Raji (cell line): ENCODE data around the gene RBMS3.

ENCODE experiments used
- POLR2A ChIP-seq: IDR thresholded peaks from 2 replicates; pipeline ENCODE4 v1.6.1; 2011; ENCODE audit warnings: low read depth, low read length, control low read depth; ENCODE audit not compliant: insufficient read depth

The RBMS3 gene

GRCh38 chr3:29415482-29416223, 134.8 kb downstream of the RBMS3 start:
- no peak for TF ChIP-seq POLR2A

DNA sequence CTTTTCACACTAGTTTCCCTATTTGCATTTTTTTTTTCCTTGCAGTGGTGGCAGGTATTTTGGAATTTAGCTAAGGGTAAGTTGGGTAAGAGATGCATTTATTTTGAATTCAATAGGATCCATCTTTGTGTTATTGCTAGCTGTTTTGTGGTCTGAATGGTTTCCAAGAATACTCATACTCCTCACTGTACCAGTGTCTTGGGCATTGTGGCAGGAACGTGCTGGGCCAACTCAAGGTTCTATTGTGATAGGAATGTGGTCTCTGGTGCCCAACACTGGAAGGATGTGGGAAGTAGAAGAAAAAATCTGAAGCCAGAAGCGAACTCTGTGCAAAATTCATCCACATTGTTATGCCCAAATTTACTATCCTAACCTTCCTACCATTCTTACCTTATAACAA, 135.6 kb downstream of the RBMS3 start:
- TF ChIP-seq POLR2A: no peak

DNA sequence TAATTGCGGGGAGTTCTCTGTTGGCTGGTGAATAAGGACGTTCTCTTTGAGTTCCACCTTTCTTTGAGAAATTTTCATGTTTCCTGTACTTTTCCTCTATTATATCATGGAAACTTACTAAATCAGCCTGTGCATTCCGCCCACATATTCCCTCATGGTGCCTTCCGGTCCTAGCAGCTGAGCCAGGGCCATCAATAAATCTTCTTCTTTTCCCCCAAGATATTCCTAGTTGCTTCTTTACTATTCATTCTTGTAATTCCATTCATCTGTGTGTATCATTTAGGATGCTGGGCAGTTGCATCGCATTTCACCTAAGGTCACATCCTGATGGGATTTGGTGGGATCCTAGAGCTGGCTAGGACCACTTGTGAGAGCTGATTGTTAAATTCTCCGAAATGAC, 139.2 kb downstream of the RBMS3 start:
- no peak for TF ChIP-seq POLR2A

GRCh38 chr3:29426302-29427226, 145.7 kb downstream of the RBMS3 start:
- TF ChIP-seq POLR2A: no peak

DNA sequence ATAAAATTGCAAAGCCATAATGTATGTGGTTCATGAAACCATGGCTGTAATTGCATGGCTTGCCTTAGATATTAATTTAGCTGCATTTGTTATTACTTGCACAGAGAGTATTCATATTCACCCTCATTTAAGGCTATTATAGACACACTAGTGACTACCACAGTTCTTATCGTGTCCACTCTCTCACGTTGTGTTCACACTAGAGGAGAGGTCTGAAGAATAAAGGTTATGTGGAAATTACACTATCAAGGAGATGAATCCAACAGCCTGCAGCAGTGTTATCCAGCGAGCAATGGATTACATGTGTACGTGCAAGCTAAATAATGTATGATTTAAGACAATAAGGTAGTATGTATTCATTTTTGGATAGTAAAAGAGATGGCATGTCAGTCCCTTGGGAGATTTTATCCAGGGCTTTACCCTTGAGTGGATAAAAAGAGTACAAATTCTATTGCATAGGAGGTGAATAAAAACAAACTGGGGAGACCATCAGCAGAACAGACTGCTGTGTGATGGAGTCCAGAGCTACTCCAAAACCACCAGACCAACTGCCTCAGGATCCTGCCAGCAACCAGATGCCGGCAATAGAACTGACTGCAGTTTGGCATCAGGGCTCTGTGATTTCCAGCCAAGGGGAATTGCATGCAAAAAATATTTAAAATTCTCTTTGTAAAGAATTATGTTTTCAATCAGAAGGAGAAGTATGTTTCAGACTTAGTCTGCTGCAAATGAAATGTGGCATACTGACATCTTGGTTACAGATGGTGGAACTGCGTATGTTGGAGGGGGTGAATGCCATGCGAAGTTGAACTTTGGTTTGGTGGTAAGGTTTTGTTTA, 146.6 kb downstream of the RBMS3 start:
- TF ChIP-seq POLR2A: no peak

GRCh38 chr3:29429055-29429679, 148.3 kb downstream of the RBMS3 start:
- no peak for TF ChIP-seq POLR2A

- TF ChIP-seq POLR2A: no peak
These were observed 149.7 kb downstream of the RBMS3 start for GRCh38 chr3:29430558-29430971.

- no peak for TF ChIP-seq POLR2A
These were observed 155.9 kb downstream of the RBMS3 start for GRCh38 chr3:29436612-29437323.

DNA sequence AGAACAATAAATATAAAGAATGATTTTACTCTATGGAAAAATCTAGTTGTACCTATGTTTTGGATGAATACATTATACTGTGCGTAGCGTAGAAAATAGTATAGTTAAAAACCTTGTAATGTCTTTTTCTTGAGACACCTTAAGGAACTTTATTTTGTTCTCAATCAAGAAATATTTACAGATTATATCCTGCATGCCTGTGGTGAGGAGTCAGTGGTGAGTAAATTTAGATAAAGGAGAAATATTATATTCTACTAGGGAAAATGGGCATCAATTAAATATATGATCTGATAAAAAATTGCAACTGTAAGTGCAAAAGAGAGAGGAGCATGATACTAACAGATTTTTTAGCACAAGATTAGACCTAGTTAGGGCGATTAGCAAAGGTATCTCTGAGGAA, 157.7 kb downstream of the RBMS3 start:
- TF ChIP-seq POLR2A: no peak

DNA sequence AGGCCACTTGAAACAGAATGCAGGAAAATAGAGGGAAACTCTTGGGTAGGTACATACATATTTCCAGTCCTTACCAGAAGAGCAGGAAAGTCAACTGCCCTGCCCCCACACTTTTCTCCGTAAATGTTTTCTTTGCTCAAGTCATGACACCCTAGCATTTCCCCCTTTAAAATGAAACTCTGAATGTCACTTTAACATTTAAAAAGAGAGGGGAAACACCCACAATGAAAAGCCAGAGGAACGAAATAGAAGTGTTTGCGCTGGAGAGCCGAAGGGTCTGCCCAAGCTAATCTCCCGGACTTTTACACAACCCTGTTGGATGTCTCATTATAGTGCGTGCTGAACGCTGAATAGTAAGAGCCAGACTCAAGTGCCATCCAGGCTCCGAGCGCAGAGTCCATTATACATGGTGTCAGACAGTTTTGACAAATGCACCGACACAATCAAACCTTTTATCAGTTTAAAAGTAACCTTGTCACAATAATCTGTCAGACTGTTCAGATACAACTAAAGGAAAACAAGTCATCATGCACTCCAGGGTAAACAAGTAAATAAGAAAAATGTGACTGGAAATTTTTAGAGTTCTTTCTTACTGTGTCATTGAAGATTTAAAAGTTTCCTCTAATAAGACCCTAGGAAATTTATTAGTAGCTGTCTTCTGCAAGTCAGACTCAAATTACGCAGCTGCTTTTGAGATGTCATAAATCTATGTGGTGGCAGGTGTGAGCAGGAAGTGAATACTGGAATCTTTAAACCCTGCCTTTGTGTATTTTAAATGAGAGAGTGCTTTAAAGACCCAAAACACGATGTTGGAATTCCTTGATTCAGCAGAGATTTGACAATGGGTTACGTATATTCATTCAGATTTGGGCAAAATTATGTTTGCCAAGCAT, 159.8 kb downstream of the RBMS3 start:
- TF ChIP-seq POLR2A: no peak

- no peak for TF ChIP-seq POLR2A
These were observed 160.6 kb downstream of the RBMS3 start for GRCh38 chr3:29441422-29441821.

GRCh38 chr3:29447946-29448627, 167.2 kb downstream of the RBMS3 start:
- no peak for TF ChIP-seq POLR2A

DNA sequence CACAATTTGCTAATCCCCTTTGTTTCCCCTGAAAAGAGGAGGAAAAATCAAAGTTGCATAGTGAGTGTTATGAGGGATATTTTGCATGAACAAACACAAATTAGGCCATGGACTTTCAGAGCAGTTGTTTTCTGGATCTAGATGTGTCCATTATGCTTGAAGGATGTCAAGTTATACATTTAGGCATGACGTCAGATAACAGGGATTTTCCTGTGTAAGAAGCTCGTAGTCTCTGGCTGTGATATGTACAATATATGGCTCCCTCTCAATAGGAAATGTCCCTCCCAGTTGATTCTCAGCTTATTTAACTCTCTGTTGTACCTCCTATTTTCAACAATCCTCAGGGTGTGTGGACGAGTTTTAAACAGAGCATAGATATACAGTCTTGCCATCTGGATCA, 171.0 kb downstream of the RBMS3 start:
- TF ChIP-seq POLR2A: no peak

GRCh38 chr3:29452934-29453283, 172.0 kb downstream of the RBMS3 start:
- no peak for TF ChIP-seq POLR2A
